ENCODE data around the gene SMCHD1.
A peak's percentile ranks its signal among the peaks of the same experiment; 100 is the strongest.

The SMCHD1 gene

GRCh38 chr18:2655178-2655953 is at the start of gene SMCHD1:
SMCHD1 (plus strand) TSS chr18:2655726; CDS start chr18:2656076, 350 bp downstream.
- H3K27me3 ChIP-seq (replicated peaks; ENCODE audit: control insufficient read depth, insufficient read depth, low read length), result no peaks in the 10 kb centered on the region
- peak within 1 kb of the TSS; percentile 98 for H3K4me3 ChIP-seq (ENCODE audit: low read length)
- no peaks in the 10 kb centered on the region for H3K9me3 ChIP-seq (ENCODE audit: control insufficient read depth, low read length)
- no peaks in the 10 kb centered on the region for H3K36me3 ChIP-seq (ENCODE audit: control insufficient read depth, insufficient read depth, low read length, severe bottlenecking)
- peaks cover 19% of the 10 kb centered on the region for H3K4me1 ChIP-seq (ENCODE audit: control insufficient read depth, insufficient read depth, low read length)
- peak; percentile 92 for DNase-seq (ENCODE audit: low read depth)
- peak within 1 kb of the TSS; percentile 95 for H3K9ac ChIP-seq (ENCODE audit: low read length)

- peak; percentile 3 for DNase-seq (ENCODE audit: low read depth)
These were observed 49.2 kb upstream of the SMCHD1 start for GRCh38 chr18:2606335-2606734.

GRCh38 chr18:2609604-2610003 is 45.9 kb upstream of the SMCHD1 start:
- no peak for DNase-seq (ENCODE audit: low read depth)
- Histone ChIP-seq H3K9ac (ENCODE audit: low read length) (no peak overlapping the region), H3K9me3 (ENCODE audit: control insufficient read depth, low read length) (no peaks in the 10 kb centered on the region), H3K36me3 (ENCODE audit: control insufficient read depth, insufficient read depth, low read length, severe bottlenecking) (no peaks in the 10 kb centered on the region), H3K27me3 (replicated peaks; ENCODE audit: control insufficient read depth, insufficient read depth, low read length) (no peaks in the 10 kb centered on the region), H3K4me1 (ENCODE audit: control insufficient read depth, insufficient read depth, low read length) (peaks cover 20% of the 10 kb centered on the region), H3K4me3 (ENCODE audit: low read length) (no peak overlapping the region)

More at GRCh38 chr18:2606335-2606734, 49.2 kb upstream of the SMCHD1 start:
- Histone ChIP-seq H3K9ac (ENCODE audit: low read length) (peak overlapping the region; percentile 54), H3K4me1 (ENCODE audit: control insufficient read depth, insufficient read depth, low read length) (peaks cover 18% of the 10 kb centered on the region), H3K4me3 (ENCODE audit: low read length) (peak overlapping the region; percentile 74), H3K27me3 (replicated peaks; ENCODE audit: control insufficient read depth, insufficient read depth, low read length) (no peaks in the 10 kb centered on the region), H3K36me3 (ENCODE audit: control insufficient read depth, insufficient read depth, low read length, severe bottlenecking) (no peaks in the 10 kb centered on the region), H3K9me3 (ENCODE audit: control insufficient read depth, low read length) (no peaks in the 10 kb centered on the region)

GRCh38 chr18:2610549-2610948 is 45.0 kb upstream of the SMCHD1 start:
- no peak overlapping the region for H3K4me3 ChIP-seq (ENCODE audit: low read length)
- no peaks in the 10 kb centered on the region for H3K36me3 ChIP-seq (ENCODE audit: control insufficient read depth, insufficient read depth, low read length, severe bottlenecking)
- peaks cover 16% of the 10 kb centered on the region for H3K4me1 ChIP-seq (ENCODE audit: control insufficient read depth, insufficient read depth, low read length)
- no peaks in the 10 kb centered on the region for H3K9me3 ChIP-seq (ENCODE audit: control insufficient read depth, low read length)
- no peak for DNase-seq (ENCODE audit: low read depth)
- no peaks in the 10 kb centered on the region for H3K27me3 ChIP-seq (replicated peaks; ENCODE audit: control insufficient read depth, insufficient read depth, low read length)
- H3K9ac ChIP-seq (ENCODE audit: low read length), result no peak overlapping the region

- no peak overlapping the region for H3K4me3 ChIP-seq (ENCODE audit: low read length)
- no peaks in the 10 kb centered on the region for H3K27me3 ChIP-seq (replicated peaks; ENCODE audit: control insufficient read depth, insufficient read depth, low read length)
- H3K4me1 ChIP-seq (ENCODE audit: control insufficient read depth, insufficient read depth, low read length), result peaks cover 2% of the 10 kb centered on the region
- no peaks in the 10 kb centered on the region for H3K36me3 ChIP-seq (ENCODE audit: control insufficient read depth, insufficient read depth, low read length, severe bottlenecking)
- H3K9me3 ChIP-seq (ENCODE audit: control insufficient read depth, low read length), result no peaks in the 10 kb centered on the region
- peak; percentile 4 for DNase-seq (ENCODE audit: low read depth)
- H3K9ac ChIP-seq (ENCODE audit: low read length), result no peak overlapping the region
These were observed 42.5 kb upstream of the SMCHD1 start for GRCh38 chr18:2612996-2613395.

GRCh38 chr18:2617401-2617998 is 38.0 kb upstream of the SMCHD1 start:
- H3K4me3 ChIP-seq (ENCODE audit: low read length), result no peak overlapping the region
- DNase-seq (ENCODE audit: low read depth), result peak; percentile 2
- H3K36me3 ChIP-seq (ENCODE audit: control insufficient read depth, insufficient read depth, low read length, severe bottlenecking), result no peaks in the 10 kb centered on the region
- no peaks in the 10 kb centered on the region for H3K27me3 ChIP-seq (replicated peaks; ENCODE audit: control insufficient read depth, insufficient read depth, low read length)
- H3K9me3 ChIP-seq (ENCODE audit: control insufficient read depth, low read length), result no peaks in the 10 kb centered on the region
- no peak overlapping the region for H3K9ac ChIP-seq (ENCODE audit: low read length)
- peaks cover 2% of the 10 kb centered on the region for H3K4me1 ChIP-seq (ENCODE audit: control insufficient read depth, insufficient read depth, low read length)

GRCh38 chr18:2618009-2618408 is 37.5 kb upstream of the SMCHD1 start:
- Histone ChIP-seq H3K4me3 (ENCODE audit: low read length) (no peak overlapping the region), H3K9me3 (ENCODE audit: control insufficient read depth, low read length) (no peaks in the 10 kb centered on the region), H3K4me1 (ENCODE audit: control insufficient read depth, insufficient read depth, low read length) (peaks cover 2% of the 10 kb centered on the region), H3K9ac (ENCODE audit: low read length) (no peak overlapping the region), H3K27me3 (replicated peaks; ENCODE audit: control insufficient read depth, insufficient read depth, low read length) (no peaks in the 10 kb centered on the region), H3K36me3 (ENCODE audit: control insufficient read depth, insufficient read depth, low read length, severe bottlenecking) (no peaks in the 10 kb centered on the region)
- DNase-seq (ENCODE audit: low read depth), result peak; percentile 28

- Histone ChIP-seq H3K9ac (ENCODE audit: low read length) (no peak overlapping the region), H3K4me1 (ENCODE audit: control insufficient read depth, insufficient read depth, low read length) (peaks cover 3% of the 10 kb centered on the region), H3K4me3 (ENCODE audit: low read length) (no peak overlapping the region)
These were observed 30.3 kb upstream of the SMCHD1 start for GRCh38 chr18:2625217-2625616.

GRCh38 chr18:2627821-2628276 is 27.7 kb upstream of the SMCHD1 start:
- no peaks in the 10 kb centered on the region for H3K36me3 ChIP-seq (ENCODE audit: control insufficient read depth, insufficient read depth, low read length, severe bottlenecking)
- no peak overlapping the region for H3K9ac ChIP-seq (ENCODE audit: low read length)
- peaks cover 9% of the 10 kb centered on the region for H3K9me3 ChIP-seq (ENCODE audit: control insufficient read depth, low read length)
- no peak overlapping the region for H3K4me3 ChIP-seq (ENCODE audit: low read length)
- H3K27me3 ChIP-seq (replicated peaks; ENCODE audit: control insufficient read depth, insufficient read depth, low read length), result no peaks in the 10 kb centered on the region
- DNase-seq (ENCODE audit: low read depth), result peak; percentile 15
- peaks cover 3% of the 10 kb centered on the region for H3K4me1 ChIP-seq (ENCODE audit: control insufficient read depth, insufficient read depth, low read length)

More at GRCh38 chr18:2625217-2625616, 30.3 kb upstream of the SMCHD1 start:
- H3K27me3 ChIP-seq (replicated peaks; ENCODE audit: control insufficient read depth, insufficient read depth, low read length), result no peaks in the 10 kb centered on the region
- H3K36me3 ChIP-seq (ENCODE audit: control insufficient read depth, insufficient read depth, low read length, severe bottlenecking), result no peaks in the 10 kb centered on the region
- no peak for DNase-seq (ENCODE audit: low read depth)
- no peaks in the 10 kb centered on the region for H3K9me3 ChIP-seq (ENCODE audit: control insufficient read depth, low read length)

GRCh38 chr18:2629003-2629402 is 26.5 kb upstream of the SMCHD1 start:
- Histone ChIP-seq H3K4me1 (ENCODE audit: control insufficient read depth, insufficient read depth, low read length) (peaks cover 3% of the 10 kb centered on the region), H3K27me3 (replicated peaks; ENCODE audit: control insufficient read depth, insufficient read depth, low read length) (no peaks in the 10 kb centered on the region), H3K36me3 (ENCODE audit: control insufficient read depth, insufficient read depth, low read length, severe bottlenecking) (no peaks in the 10 kb centered on the region), H3K9me3 (ENCODE audit: control insufficient read depth, low read length) (peaks cover 9% of the 10 kb centered on the region), H3K9ac (ENCODE audit: low read length) (no peak overlapping the region), H3K4me3 (ENCODE audit: low read length) (no peak overlapping the region)
- no peak for DNase-seq (ENCODE audit: low read depth)

GRCh38 chr18:2635586-2635985 is 19.9 kb upstream of the SMCHD1 start:
- Histone ChIP-seq H3K4me3 (ENCODE audit: low read length) (no peak overlapping the region), H3K27me3 (replicated peaks; ENCODE audit: control insufficient read depth, insufficient read depth, low read length) (no peaks in the 10 kb centered on the region), H3K36me3 (ENCODE audit: control insufficient read depth, insufficient read depth, low read length, severe bottlenecking) (no peaks in the 10 kb centered on the region), H3K4me1 (ENCODE audit: control insufficient read depth, insufficient read depth, low read length) (no peaks in the 10 kb centered on the region), H3K9me3 (ENCODE audit: control insufficient read depth, low read length) (peaks cover 9% of the 10 kb centered on the region), H3K9ac (ENCODE audit: low read length) (no peak overlapping the region)
- no peak for DNase-seq (ENCODE audit: low read depth)

All from adipocyte (in vitro differentiated cells).